Uterus (tissue), 2 donors: ENCODE data around the gene SETMAR.

Source experiments
- CTCF ChIP-seq, 4 experiments: fragments of 200-600 bp in 2 of 4; fragments of 450-650 bp in 2 of 4; sonication (generic) in 2 of 4; IDR thresholded peaks; one replicate each; pipeline ENCODE4 v1.5.1; 2016 to 2019; ENCODE audit warnings: antibody characterized with exemption in 4 of 4, mild to moderate bottlenecking in 2 of 4, moderate library complexity in 1 of 4
- POLR2A ChIP-seq, 2 donors: fragments of 450-650 bp; IDR thresholded peaks; one replicate each; pipeline ENCODE4 v1.6.1; 2016; ENCODE audit warnings: antibody characterized with exemption in 2 of 2, mild to moderate bottlenecking in 1 of 2, moderate library complexity in 1 of 2

DNA sequence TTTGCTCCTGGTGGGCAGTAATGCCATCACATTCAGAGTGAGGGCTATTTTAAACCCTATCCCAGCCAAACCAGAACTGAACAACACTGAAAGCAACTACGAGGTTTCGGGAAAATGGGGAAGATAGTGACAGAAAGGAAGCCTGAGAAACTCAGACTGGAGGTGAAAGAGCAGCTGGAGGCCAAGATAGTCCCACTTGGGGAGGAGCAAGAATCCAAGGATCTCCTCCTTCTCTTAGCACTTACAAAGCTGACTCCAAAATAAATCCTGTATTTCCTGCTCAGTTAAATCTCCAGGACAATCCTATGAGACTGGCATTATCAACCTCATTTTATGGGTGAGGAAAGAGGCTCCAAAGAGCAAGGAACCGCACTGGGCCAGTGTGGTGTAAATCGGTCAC lies 14.1 kb upstream of the SETMAR start:
- TF ChIP-seq CTCF (IDR thresholded peaks at IDR 0.05) (no peak), POLR2A (IDR thresholded peaks at IDR 0.05) (no peak)
